DLD1 (cell line): Measurements from ENCODE around the gene PTPN14.

ENCODE experiments used
- in situ Hi-C: cut with HindIII; loops from 2 replicates; pipeline ENCODE4 v1.10.0; 2017; ENCODE audit warnings: low sequenced_read_pairs

Gene PTPN14

GRCh38 chr1:214460304-214460916, 91.0 kb downstream of the PTPN14 start:
- in situ Hi-C loops: no loop called here

- in situ Hi-C loops: no loop called here
Measured at GRCh38 chr1:214459895-214460294, 91.5 kb downstream of the PTPN14 start.

- in situ Hi-C loops: no loop called here
Measured at GRCh38 chr1:214458541-214458940, 92.9 kb downstream of the PTPN14 start.

GRCh38 chr1:214455971-214456867, 95.2 kb downstream of the PTPN14 start:
- in situ Hi-C loops: no loop called here

- in situ Hi-C loops: no loop called here
Measured at GRCh38 chr1:214455479-214455878, 95.9 kb downstream of the PTPN14 start.

- in situ Hi-C loops: no loop called here
Measured at GRCh38 chr1:214454569-214455396, 96.6 kb downstream of the PTPN14 start.

GRCh38 chr1:214453109-214453722, 98.2 kb downstream of the PTPN14 start:
- in situ Hi-C loops: no loop called here

GRCh38 chr1:214452152-214452784, 99.1 kb downstream of the PTPN14 start:
- in situ Hi-C loops: no loop called here

GRCh38 chr1:214451596-214451995, 99.8 kb downstream of the PTPN14 start:
- in situ Hi-C loops: no loop called here

- in situ Hi-C loops: no loop called here
Measured at GRCh38 chr1:214449371-214449770, 102.0 kb downstream of the PTPN14 start.

GRCh38 chr1:214448536-214448935, 102.9 kb downstream of the PTPN14 start:
- in situ Hi-C loops: no loop called here

GRCh38 chr1:214447557-214447871, 103.9 kb downstream of the PTPN14 start:
- in situ Hi-C loops: no loop called here

- in situ Hi-C loops: no loop called here
Measured at GRCh38 chr1:214446772-214447556, 104.4 kb downstream of the PTPN14 start.

GRCh38 chr1:214445831-214446614, 105.4 kb downstream of the PTPN14 start:
- in situ Hi-C loops: no loop called here

- in situ Hi-C loops: no loop called here
Measured at GRCh38 chr1:214445199-214445598, 106.2 kb downstream of the PTPN14 start.

- in situ Hi-C loops: no loop called here
Measured at GRCh38 chr1:214444182-214444939, 107.0 kb downstream of the PTPN14 start.

GRCh38 chr1:214441119-214441518, 110.3 kb downstream of the PTPN14 start:
- in situ Hi-C loops: no loop called here

- in situ Hi-C loops: no loop called here
Measured at GRCh38 chr1:214440219-214440965, 111.0 kb downstream of the PTPN14 start.
